Measurements from ENCODE around the gene LENG8.
"Not testable (repeated sequence)": the region's sequence is repeated elsewhere in the genome, so short reads cannot be mapped to it uniquely, and the experiment has no call there.

DNA sequence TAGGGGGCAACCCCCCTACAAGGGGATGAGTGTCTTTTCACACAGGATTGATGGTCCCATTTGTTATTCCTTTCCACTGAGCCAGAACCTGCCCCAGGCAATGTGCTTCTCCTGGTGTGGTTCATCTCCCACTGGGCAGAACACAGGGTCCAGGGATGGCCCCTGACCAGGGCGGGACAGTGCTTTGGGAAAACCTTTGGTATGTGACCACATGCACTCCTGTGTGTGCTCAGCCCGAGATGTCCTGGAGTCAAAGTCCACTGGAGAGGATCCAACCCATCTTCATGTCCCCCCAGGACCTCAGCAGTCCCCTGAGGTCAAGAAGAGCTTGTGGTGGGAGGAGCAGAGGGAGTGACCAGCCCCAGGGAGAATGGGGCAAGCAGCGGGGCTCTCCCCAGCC, 59.5 kb downstream of the LENG8 start:
- TF ChIP-seq, protein P1, sequence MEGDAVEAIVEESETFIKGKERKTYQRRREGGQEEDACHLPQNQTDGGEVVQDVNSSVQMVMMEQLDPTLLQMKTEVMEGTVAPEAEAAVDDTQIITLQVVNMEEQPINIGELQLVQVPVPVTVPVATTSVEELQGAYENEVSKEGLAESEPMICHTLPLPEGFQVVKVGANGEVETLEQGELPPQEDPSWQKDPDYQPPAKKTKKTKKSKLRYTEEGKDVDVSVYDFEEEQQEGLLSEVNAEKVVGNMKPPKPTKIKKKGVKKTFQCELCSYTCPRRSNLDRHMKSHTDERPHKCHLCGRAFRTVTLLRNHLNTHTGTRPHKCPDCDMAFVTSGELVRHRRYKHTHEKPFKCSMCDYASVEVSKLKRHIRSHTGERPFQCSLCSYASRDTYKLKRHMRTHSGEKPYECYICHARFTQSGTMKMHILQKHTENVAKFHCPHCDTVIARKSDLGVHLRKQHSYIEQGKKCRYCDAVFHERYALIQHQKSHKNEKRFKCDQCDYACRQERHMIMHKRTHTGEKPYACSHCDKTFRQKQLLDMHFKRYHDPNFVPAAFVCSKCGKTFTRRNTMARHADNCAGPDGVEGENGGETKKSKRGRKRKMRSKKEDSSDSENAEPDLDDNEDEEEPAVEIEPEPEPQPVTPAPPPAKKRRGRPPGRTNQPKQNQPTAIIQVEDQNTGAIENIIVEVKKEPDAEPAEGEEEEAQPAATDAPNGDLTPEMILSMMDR (IDR thresholded peaks at IDR 0.05): not testable (repeated sequence)
- TF ChIP-seq POLR2A (IDR thresholded peaks at IDR 0.05): not testable (repeated sequence)

Measured in lower leg skin (tissue), 3 donors.